ENCODE data around the gene UBR7.

UBR7 gene

GRCh38 chr14:93249128-93249831 is 42.2 kb downstream of the UBR7 start:
- no peak for DNase-seq (ENCODE audit: low read depth)

DNA sequence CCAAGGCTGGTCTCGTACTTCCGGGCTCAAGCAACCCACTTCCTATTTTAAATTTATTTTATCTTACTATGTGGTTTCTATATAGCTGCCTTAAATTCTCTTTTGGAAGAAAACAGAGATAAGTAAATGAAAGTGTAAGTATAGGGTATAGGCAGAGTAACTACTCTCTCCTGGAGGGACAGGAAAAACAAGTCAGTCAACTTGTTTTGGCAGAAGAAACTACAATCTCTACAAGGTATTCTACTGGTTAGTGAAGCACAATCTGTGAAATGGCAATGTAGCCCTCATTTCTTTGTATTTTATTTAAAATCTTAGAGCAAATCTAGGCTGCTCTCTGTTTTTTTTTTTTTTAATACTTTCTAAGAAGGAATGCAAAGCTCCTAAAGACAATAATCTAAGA is 55.4 kb downstream of the UBR7 start:
- DNase-seq (ENCODE audit: low read depth) = no peak

GRCh38 chr14:93263416-93263815 is 56.4 kb downstream of the UBR7 start:
- DNase-seq (ENCODE audit: low read depth) = peak; percentile 17

DNA sequence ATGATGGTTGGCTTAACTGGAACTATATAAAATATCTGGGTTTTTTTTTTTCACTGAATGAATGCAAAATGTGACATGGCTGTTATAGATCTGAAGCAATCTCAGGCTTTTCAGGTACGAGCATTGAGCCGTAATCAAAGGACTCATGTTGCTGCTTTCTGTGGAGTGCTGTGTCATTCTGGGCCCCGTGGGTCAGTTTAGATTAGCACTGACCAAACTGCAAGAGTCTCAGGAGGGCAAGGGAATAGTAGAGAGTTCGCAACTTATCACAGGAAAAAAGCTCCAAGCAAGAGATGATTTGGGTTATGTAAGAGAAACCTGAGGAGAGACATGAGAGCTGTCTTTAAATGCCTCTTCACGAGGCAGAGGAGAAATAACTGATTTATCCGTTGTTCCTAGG is 59.1 kb downstream of the UBR7 start:
- no peak for DNase-seq (ENCODE audit: low read depth)

- no peak for DNase-seq (ENCODE audit: low read depth)
Observed at GRCh38 chr14:93267149-93267711, 60.2 kb downstream of the UBR7 start.

GRCh38 chr14:93268406-93268805 is 61.4 kb downstream of the UBR7 start:
- DNase-seq (ENCODE audit: low read depth) = no peak

GRCh38 chr14:93269341-93270068 is 62.4 kb downstream of the UBR7 start:
- peak; percentile 90 for DNase-seq (ENCODE audit: low read depth)

- no peak for DNase-seq (ENCODE audit: low read depth)
Observed at GRCh38 chr14:93271111-93271510, 64.1 kb downstream of the UBR7 start.

- DNase-seq (ENCODE audit: low read depth) = no peak
Observed at GRCh38 chr14:93274055-93274806, 67.2 kb downstream of the UBR7 start.

- DNase-seq (ENCODE audit: low read depth) = no peak
Observed at GRCh38 chr14:93276031-93276716, 69.1 kb downstream of the UBR7 start.

Measured in ELR (cell line).